ENCODE data around the gene HLTF.

GRCh38 chr3:149120051-149120972 is 34.0 kb upstream of the HLTF start:
- TF ChIP-seq CTCF (IDR thresholded peaks at IDR 0.05), result peak; percentile 49 to 64 (median 57)
- TF ChIP-seq POLR2A (IDR thresholded peaks at IDR 0.05), result no peak
- TF ChIP-seq POLR2AphosphoS5 (IDR thresholded peaks at IDR 0.05), result no peak
- no peak for TF ChIP-seq EP300 (IDR thresholded peaks at IDR 0.05; ENCODE audit: low read depth)

Data from transverse colon (tissue), 4 donors.